SK-N-SH (cell line): ENCODE data around the gene SIK1.

ENCODE experiments used
- CTCF ChIP-seq: fragments of 200-600 bp; sonication (generic); IDR thresholded peaks from 2 replicates; pipeline ENCODE4 v1.6.1; 2017; ENCODE audit warnings: antibody characterized with exemption, mild to moderate bottlenecking, moderate library complexity
- EP300 ChIP-seq, 2 experiments: IDR thresholded peaks; 2 replicates each; pipeline versions ENCODE4 v1.4.0 to v1.6.1; 2012; ENCODE audit warnings: borderline replicate concordance in 1 of 2, low read depth in 1 of 2, low read length in 1 of 2
- GABPA ChIP-seq: IDR thresholded peaks from 2 replicates; pipeline ENCODE4 v1.4.0; 2012; ENCODE audit warnings: low read depth, mild to moderate bottlenecking
- JUND ChIP-seq: IDR thresholded peaks from 2 replicates; pipeline ENCODE4 v1.4.0; 2012
- MAX ChIP-seq: IDR thresholded peaks from 2 replicates; pipeline ENCODE4 v1.4.0; 2012; ENCODE audit warnings: low read depth
- RCOR1 ChIP-seq: fragments of 150-350 bp; IDR thresholded peaks from 2 replicates; pipeline ENCODE4 v1.6.1; 2017; ENCODE audit warnings: antibody characterized with exemption, low read length
- RFX5 ChIP-seq: IDR thresholded peaks from 2 replicates; pipeline ENCODE4 v1.6.1; 2012; ENCODE audit warnings: mild to moderate bottlenecking, improper control_type of control experiment, low read length
- SIN3A ChIP-seq: IDR thresholded peaks from 2 replicates; pipeline ENCODE4 v1.6.1; 2012; ENCODE audit warnings: low read depth, mild to moderate bottlenecking, low read length, moderate library complexity, borderline replicate concordance
- USF1 ChIP-seq: IDR thresholded peaks from 2 replicates; pipeline ENCODE4 v1.4.0; 2012; ENCODE audit warnings: low read depth, borderline replicate concordance

GRCh38 chr21:43366656-43367055, 60.3 kb downstream of the SIK1 start:
- no peak for TF ChIP-seq USF1
- no peak for TF ChIP-seq CTCF
- TF ChIP-seq EP300 (IDR thresholded peaks at IDR 0.05; ENCODE audit: borderline replicate concordance in 1 of 2, low read depth in 1 of 2, low read length in 1 of 2): no peak
- TF ChIP-seq SIN3A: no peak
- no peak for TF ChIP-seq RFX5
- no peak for TF ChIP-seq MAX
- TF ChIP-seq RCOR1: no peak
- no peak for TF ChIP-seq GABPA
- no peak for TF ChIP-seq JUND
